Uterus (tissue), 4 donors: Measurements from ENCODE around the gene DPH6. TPM values are rescaled to one million over a fixed set of nuclear protein-coding genes. Genes with fewer than 3 reads are reported as not detected.

Source experiments
- DNase-seq, 2 donors: peaks; one replicate each; pipeline ENCODE4 v3.0.0-alpha.2; 2019 to 2020
- H3K27ac ChIP-seq, 2 donors: fragments of 200-600 bp; sonication (generic); 1 replicate in 1 of 2; 2 replicates in 1 of 2; pipeline ENCODE4 v1.5.1; 2016 to 2018
- H3K27me3 ChIP-seq, 2 donors: fragments of 200-600 bp; sonication (generic); one replicate each; pipeline ENCODE4 v1.5.1; 2018 to 2019; ENCODE audit warnings: control low read depth in 1 of 2
- H3K36me3 ChIP-seq, 2 donors: fragments of 200-600 bp; sonication (generic); one replicate each; pipeline ENCODE4 v1.5.1; 2019; ENCODE audit warnings: control low read depth in 1 of 2
- H3K4me1 ChIP-seq, 2 donors: fragments of 200-600 bp; sonication (generic); one replicate each; pipeline ENCODE4 v1.5.1; 2018 to 2019; ENCODE audit warnings: control low read depth in 1 of 2
- H3K4me3 ChIP-seq, 2 donors: fragments of 200-600 bp; sonication (generic); 1 replicate in 1 of 2; 2 replicates in 1 of 2; pipeline ENCODE4 v1.5.1; 2018 to 2019; ENCODE audit warnings: mild to moderate bottlenecking in 1 of 2
- H3K9me3 ChIP-seq, 2 donors: fragments of 200-600 bp; sonication (generic); one replicate each; pipeline ENCODE4 v1.5.1; 2019; ENCODE audit warnings: control low read depth in 1 of 2
- CTCF ChIP-seq, 4 experiments: fragments of 200-600 bp in 2 of 4; fragments of 450-650 bp in 2 of 4; sonication (generic) in 2 of 4; IDR thresholded peaks; one replicate each; pipeline ENCODE4 v1.5.1; 2016 to 2019; ENCODE audit warnings: antibody characterized with exemption in 4 of 4, mild to moderate bottlenecking in 2 of 4, moderate library complexity in 1 of 4
- POLR2A ChIP-seq, 2 donors: fragments of 450-650 bp; IDR thresholded peaks; one replicate each; pipeline ENCODE4 v1.6.1; 2016; ENCODE audit warnings: antibody characterized with exemption in 2 of 2, mild to moderate bottlenecking in 1 of 2, moderate library complexity in 1 of 2
- intact Hi-C: fragments of 100-400 bp; cut with DNase I; formaldehyde crosslinking; loops from one replicate; pipeline ENCODE4 v1.15.1; 2023; ENCODE audit warnings: low total_unique reads
- total RNA-seq, 4 donors: library from RNA; depleted of rRNA in 3 of 4; stranded (reverse); fragments of >200 nt in 3 of 4; gene quantifications; one replicate each; pipeline versions ENCODE4 v1.1.0 to v1.2.4, GENCODE V29; 2014 to 2023
- donor health status: DM: yes; HTN: yes; CAD: no.

The DPH6 gene
- total RNA-seq, 4 donors from 2014 or later: 19.0 to 169 (median 36.2) TPM

- DNase-seq: no peak
- no peaks in the 10 kb centered on the region for H3K36me3 ChIP-seq
- no peak for TF ChIP-seq POLR2A (IDR thresholded peaks at IDR 0.05)
- TF ChIP-seq CTCF (IDR thresholded peaks at IDR 0.05): no peak
- intact Hi-C loops: no loop called here
- no peaks in the 10 kb centered on the region for H3K27me3 ChIP-seq
- no peak overlapping the region for H3K4me3 ChIP-seq
- H3K27ac ChIP-seq: no peak overlapping the region
- H3K4me1 ChIP-seq: peaks cover 0 to 5% of the 10 kb centered on the region in 2 donors
- no peaks in the 10 kb centered on the region for H3K9me3 ChIP-seq
Observed at GRCh38 chr15:35519052-35519451, 26.9 kb downstream of the DPH6 start.

- H3K4me3 ChIP-seq: no peak overlapping the region
- intact Hi-C loops: no loop called here
- no peak overlapping the region for H3K27ac ChIP-seq
Observed at GRCh38 chr15:35514759-35515158, 31.2 kb downstream of the DPH6 start.

GRCh38 chr15:35507932-35508638 is 37.9 kb downstream of the DPH6 start:
- no peak overlapping the region for H3K4me3 ChIP-seq
- no peaks in the 10 kb centered on the region for H3K9me3 ChIP-seq
- no peak for TF ChIP-seq POLR2A (IDR thresholded peaks at IDR 0.05)
- peaks cover 0 to 3% of the 10 kb centered on the region in 2 donors for H3K36me3 ChIP-seq
- no peak for DNase-seq
- intact Hi-C loops: no loop called here
- no peak overlapping the region for H3K27ac ChIP-seq
- peaks cover 0 to 4% of the 10 kb centered on the region in 2 donors for H3K4me1 ChIP-seq
- H3K27me3 ChIP-seq: no peaks in the 10 kb centered on the region

More at GRCh38 chr15:35514759-35515158, 31.2 kb downstream of the DPH6 start:
- DNase-seq: no peak
- TF ChIP-seq CTCF (IDR thresholded peaks at IDR 0.05) (no peak), POLR2A (IDR thresholded peaks at IDR 0.05) (no peak)
- no peaks in the 10 kb centered on the region for H3K36me3 ChIP-seq
- no peaks in the 10 kb centered on the region for H3K4me1 ChIP-seq
- H3K27me3 ChIP-seq: no peaks in the 10 kb centered on the region
- no peaks in the 10 kb centered on the region for H3K9me3 ChIP-seq

GRCh38 chr15:35506272-35506870 is 39.6 kb downstream of the DPH6 start:
- no peak for TF ChIP-seq CTCF (IDR thresholded peaks at IDR 0.05)
- no peak for TF ChIP-seq POLR2A (IDR thresholded peaks at IDR 0.05)
- peaks cover 0 to 4% of the 10 kb centered on the region in 2 donors for H3K4me1 ChIP-seq
- H3K27me3 ChIP-seq: no peaks in the 10 kb centered on the region
- no peak overlapping the region for H3K27ac ChIP-seq
- DNase-seq: no peak
- no peak overlapping the region for H3K4me3 ChIP-seq
- H3K36me3 ChIP-seq: peaks cover 0 to 3% of the 10 kb centered on the region in 2 donors
- no peaks in the 10 kb centered on the region for H3K9me3 ChIP-seq
- intact Hi-C loops: no loop called here

- H3K9me3 ChIP-seq: no peaks in the 10 kb centered on the region
- H3K27me3 ChIP-seq: no peaks in the 10 kb centered on the region
- no peak for DNase-seq
- H3K4me1 ChIP-seq: peaks cover 0 to 4% of the 10 kb centered on the region in 2 donors
- H3K27ac ChIP-seq: no peak overlapping the region
- intact Hi-C loops: no loop called here
- no peak overlapping the region for H3K4me3 ChIP-seq
- H3K36me3 ChIP-seq: peaks cover 0 to 3% of the 10 kb centered on the region in 2 donors
- TF ChIP-seq CTCF (IDR thresholded peaks at IDR 0.05) (no peak), POLR2A (IDR thresholded peaks at IDR 0.05) (no peak)
Observed at GRCh38 chr15:35505809-35506208, 40.2 kb downstream of the DPH6 start.
